Retinal pigment epithelial cell (primary cell): ENCODE measurements around the gene ARHGAP10.
A peak's percentile ranks its signal among the peaks of the same experiment; 100 is the strongest.

Experiments used
- DNase-seq: peaks from one replicate; pipeline ENCODE4 v3.0.0-alpha.2; 2010; ENCODE audit warnings: low read depth
- H3K4me3 ChIP-seq: 2 replicates; pipeline ENCODE4 v1.5.1; 2011; ENCODE audit warnings: mild to moderate bottlenecking, low read length, control low read depth, moderate library complexity
- CTCF ChIP-seq: conservative IDR thresholded peaks from 2 replicates; pipeline ENCODE4 v1.5.1; 2011; ENCODE audit warnings: low read depth, low read length, control low read depth, inconsistent platforms

Gene ARHGAP10

GRCh38 chr4:147836807-147837206 is 104.9 kb downstream of the ARHGAP10 start:
- TF ChIP-seq CTCF = no peak
- H3K4me3 ChIP-seq = no peak overlapping the region
- DNase-seq = no peak

GRCh38 chr4:147837435-147837834 is 105.5 kb downstream of the ARHGAP10 start:
- no peak for DNase-seq
- TF ChIP-seq CTCF = peak; percentile 15
- H3K4me3 ChIP-seq = no peak overlapping the region

- DNase-seq = no peak
- H3K4me3 ChIP-seq = no peak overlapping the region
- TF ChIP-seq CTCF = no peak
Measured at GRCh38 chr4:147837854-147838253, 106.0 kb downstream of the ARHGAP10 start.

GRCh38 chr4:147839200-147839599 is 107.3 kb downstream of the ARHGAP10 start:
- DNase-seq = peak; percentile 79
- H3K4me3 ChIP-seq = no peak overlapping the region
- TF ChIP-seq CTCF = no peak

- DNase-seq = peak; percentile 79
- H3K4me3 ChIP-seq = no peak overlapping the region
- no peak for TF ChIP-seq CTCF
Measured at GRCh38 chr4:147839663-147840062, 107.8 kb downstream of the ARHGAP10 start.

- DNase-seq = no peak
- no peak overlapping the region for H3K4me3 ChIP-seq
- no peak for TF ChIP-seq CTCF
Measured at GRCh38 chr4:147840838-147841738, 109.2 kb downstream of the ARHGAP10 start.

- no peak for TF ChIP-seq CTCF
- DNase-seq = peak; percentile 68
- no peak overlapping the region for H3K4me3 ChIP-seq
Measured at GRCh38 chr4:147842573-147842972, 110.7 kb downstream of the ARHGAP10 start.
